Measurements from ENCODE around the gene OR7E24.

Gene OR7E24

DNA sequence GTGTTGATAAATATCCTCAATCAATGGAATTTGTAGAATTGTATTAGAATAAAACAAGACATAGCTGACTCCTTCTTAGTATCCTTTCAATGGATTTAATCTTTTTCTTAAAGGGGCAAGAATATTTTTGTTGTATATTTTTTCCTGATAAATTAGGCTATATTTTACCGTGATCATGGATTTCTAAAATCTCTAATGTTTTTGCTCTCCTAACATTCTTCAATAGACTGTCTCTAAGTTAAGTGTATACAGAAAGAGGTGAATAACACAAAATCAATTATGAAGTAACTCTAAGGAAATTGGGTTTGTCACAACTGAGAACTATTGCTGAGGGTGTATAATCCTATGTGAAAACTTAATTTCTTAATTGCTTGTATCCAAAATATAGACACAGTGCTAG, at the start of gene OR7E24:
TSS of gene OR7E24 (plus strand) at position 301 of the 400 bp plus-strand sequence. CDS start 114 bp downstream, outside the sequence.
- no peak for DNase-seq

DNA sequence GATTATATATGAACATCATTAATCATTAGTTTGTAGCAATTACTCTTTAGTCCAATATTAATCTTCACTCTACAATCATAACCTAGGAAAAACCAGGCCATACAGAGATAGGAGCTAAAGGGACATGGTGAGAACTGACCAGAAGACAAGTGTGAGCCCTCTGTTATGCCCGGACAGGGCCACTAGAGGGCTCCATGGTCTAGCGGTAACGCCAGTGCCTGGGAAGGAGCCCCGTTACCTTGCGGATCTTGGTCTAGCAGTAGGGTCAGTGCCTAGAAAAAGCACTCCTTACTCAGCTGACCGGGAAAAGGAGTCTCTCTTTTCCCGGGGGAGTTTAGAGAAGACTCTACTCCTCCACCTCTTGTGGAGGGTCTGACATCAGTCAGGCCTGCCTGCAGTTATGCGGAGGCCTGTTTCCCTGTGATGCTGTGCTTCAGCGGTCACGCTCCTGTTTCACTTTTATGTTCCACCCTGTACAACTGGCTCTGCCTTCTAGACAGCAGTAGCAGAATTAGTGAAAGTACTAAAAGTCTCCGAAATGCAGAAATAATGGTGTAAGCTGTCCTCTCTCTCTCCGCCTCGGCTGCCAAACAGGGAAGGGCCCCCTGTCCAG, 45.1 kb upstream of the OR7E24 start:
- peak; percentile 60 for DNase-seq

DNA sequence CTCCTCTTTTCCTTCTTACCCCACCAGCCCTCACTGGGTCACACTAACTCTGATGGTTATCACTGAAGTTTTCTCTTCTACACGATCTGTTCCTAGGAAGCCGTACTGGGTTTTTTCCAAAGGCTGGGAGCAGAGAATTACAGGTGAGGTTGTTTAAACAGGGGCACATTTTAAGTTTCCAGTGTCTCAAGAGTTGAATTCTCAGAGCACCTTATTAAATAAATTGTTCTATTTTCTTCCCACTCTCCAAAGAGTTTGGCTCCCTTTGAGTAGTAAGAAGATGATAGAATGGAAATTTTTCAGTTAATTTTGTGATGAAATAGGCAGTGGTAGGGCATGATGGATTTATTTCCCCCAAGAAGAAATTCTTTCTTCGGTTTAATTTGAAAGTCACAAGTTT, 31.2 kb upstream of the OR7E24 start, which contains the start of gene OR7D4:
TSS of gene OR7D4 (minus strand) at position 101 of the 400 bp plus-strand sequence. CDS start 4,752 bp downstream, outside the sequence.
- no peak for DNase-seq

DNA sequence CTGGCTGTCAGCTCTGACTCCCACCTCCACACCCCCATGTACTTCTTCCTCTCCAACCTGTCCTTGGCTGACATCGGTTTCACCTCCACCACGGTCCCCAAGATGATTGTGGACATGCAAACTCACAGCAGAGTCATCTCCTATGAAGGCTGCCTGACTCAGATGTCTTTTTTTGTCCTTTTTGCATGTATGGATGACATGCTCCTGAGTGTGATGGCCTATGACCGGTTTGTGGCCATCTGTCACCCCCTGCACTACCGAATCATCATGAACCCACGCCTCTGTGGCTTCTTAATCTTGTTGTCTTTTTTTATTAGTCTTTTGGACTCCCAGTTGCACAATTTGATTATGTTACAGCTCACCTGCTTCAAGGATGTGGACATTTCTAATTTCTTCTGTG, 506 bp downstream of the OR7E24 start:
- no peak for DNase-seq

DNA sequence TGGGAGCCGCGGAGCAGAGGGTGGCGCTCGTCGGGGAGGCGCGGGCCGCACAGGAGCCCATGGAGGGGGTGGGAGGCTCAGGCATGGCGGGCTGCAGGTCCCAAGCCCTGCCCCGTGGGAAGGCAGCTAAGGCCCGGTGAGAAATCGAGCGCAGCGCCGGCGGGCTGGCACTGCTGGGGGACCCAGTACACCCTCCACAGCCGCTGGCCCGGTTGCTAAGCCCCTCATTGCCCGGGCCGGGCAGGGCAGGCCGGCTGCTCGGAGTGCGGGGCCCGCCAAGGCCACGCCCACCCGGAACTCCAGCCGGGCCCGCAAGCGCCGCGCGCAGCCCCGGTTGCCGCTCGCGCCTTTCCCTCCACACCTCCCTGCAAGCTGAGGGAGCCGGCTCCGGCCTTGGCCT, 32.8 kb downstream of the OR7E24 start:
- DNase-seq: peak; percentile 0

DNA sequence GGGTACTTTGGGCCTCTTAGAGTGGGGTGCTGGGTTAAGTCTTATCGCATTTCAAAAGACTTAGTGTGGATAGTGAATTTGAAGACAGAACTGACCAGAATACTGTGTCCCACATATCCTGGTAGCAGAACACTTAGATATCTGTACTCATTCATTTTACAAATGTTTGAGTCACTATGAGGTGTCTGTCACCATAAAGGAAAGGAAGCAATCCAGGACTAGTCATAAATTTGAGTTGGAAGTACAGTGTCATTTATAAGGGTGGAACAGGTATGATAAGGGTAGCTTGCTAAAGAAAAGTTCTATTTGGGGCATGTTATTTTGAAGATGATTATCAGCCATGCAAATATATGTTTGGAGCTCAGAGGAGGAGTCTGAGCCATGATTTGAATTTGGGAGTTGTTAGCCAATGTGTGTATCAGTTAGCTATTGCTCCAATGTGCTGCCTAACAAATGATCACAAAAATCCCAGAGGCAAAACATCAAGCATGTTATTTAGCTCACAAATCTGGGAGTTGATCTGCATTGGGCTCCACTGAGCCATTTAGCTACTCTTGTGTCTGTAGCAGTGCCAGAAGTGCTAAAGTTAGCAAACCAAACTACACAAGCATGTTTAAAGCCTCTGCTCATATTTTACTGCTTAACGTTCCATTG, 38.6 kb downstream of the OR7E24 start:
- no peak for DNase-seq

DNA sequence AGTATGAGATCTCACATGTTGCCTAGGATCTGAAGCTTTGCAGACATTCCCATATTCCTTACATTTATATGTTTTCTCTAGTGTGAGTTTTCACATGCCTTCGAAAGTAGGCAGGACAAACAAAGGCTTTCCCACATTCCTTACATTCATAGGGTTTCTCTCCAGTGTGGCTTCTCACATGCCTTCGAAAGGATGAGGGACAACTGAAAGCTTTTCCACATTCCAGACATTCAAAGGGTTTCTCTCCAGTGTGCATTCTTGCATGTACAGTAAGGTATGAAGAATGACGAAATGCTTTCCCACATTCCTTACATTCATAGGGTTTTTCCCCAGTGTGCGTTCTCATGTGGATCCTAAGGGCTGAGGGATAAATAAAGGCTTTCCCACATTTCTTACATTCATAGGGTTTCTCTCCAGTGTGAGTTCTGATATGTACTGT, 44.7 kb downstream of the OR7E24 start:
- DNase-seq: no peak

DNA sequence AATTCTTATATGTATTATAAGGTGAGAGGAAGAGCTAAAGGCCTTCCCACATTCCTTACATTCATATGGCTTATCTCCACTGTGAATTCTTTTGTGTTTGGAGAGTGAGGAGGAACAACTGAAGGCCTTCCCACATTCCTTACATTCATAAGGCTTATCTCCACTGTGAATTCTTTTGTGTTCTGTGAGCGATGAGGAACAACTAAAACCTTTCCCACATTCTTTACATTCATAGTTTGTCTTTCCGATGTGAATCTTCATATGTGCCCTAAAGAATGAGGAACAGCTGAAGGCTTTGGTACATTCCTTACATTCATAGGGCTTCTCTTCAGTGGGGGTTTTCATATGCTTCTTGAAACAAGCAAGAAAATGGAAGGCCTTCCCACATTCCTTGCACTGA, 45.6 kb downstream of the OR7E24 start:
- DNase-seq: no peak
